Umbilical cord (tissue), 2 donors: ENCODE results near the gene DHRS7B. TPM values are rescaled to one million over a fixed set of nuclear protein-coding genes. Genes with fewer than 3 reads are reported as not detected.

Experiments
- DNase-seq: peaks from one replicate; pipeline ENCODE4 v3.0.0-alpha.2; 2015; ENCODE audit warnings: low spot score
- total RNA-seq: library from RNA; depleted of rRNA; stranded (reverse); fragments of >200 nt; gene quantifications from one replicate; pipeline ENCODE4 v1.2.3, GENCODE V29; 2014; ENCODE audit warnings: low replicate concordance; ENCODE audit not compliant: insufficient read depth

Gene DHRS7B
- total RNA-seq, 1 donor from 2014 or later, result 24.6 TPM

- DNase-seq, result no peak
These were observed 113.1 kb downstream of the DHRS7B start for GRCh38 chr17:21239680-21240368.

- no peak for DNase-seq
These were observed 113.7 kb downstream of the DHRS7B start for GRCh38 chr17:21240369-21241055.

Other genes starting within 250 kb of the DHRS7B start
- gene USP22, start 84.0 kb upstream of the DHRS7B start, total RNA-seq, result 147 TPM
- gene TMEM11, start 87.2 kb downstream of the DHRS7B start, total RNA-seq, result 15.4 TPM
- gene NATD1, start 126.4 kb downstream of the DHRS7B start, total RNA-seq, result 4.6 TPM
- 20.9 TPM for gene MAP2K3, start 157.7 kb downstream of the DHRS7B start, total RNA-seq
- 3.6 TPM for gene KCNJ12, start 249.4 kb downstream of the DHRS7B start, total RNA-seq